Myocyte (in vitro differentiated cells): ENCODE data around the gene TMEM192. TPM values are rescaled to one million over a fixed set of nuclear protein-coding genes. Genes with fewer than 3 reads are reported as not detected.
"Not testable (repeated sequence)": the region's sequence is repeated elsewhere in the genome, so short reads cannot be mapped to it uniquely, and the experiment has no call there.

ENCODE experiments used
- DNase-seq: peaks from one replicate; pipeline ENCODE4 v3.0.0-alpha.2; 2012; ENCODE audit warnings: low read depth
- total RNA-seq: library from RNA; depleted of rRNA; stranded (reverse); fragments of >200 nt; gene quantifications from 2 replicates; pipeline ENCODE4 v1.2.3, GENCODE V29; 2014

The TMEM192 gene
- total RNA-seq, 1 donor from 2014 or later: 20.8 TPM

GRCh38 chr4:165094873-165095272 lies 17.8 kb downstream of the TMEM192 start:
- no peak for DNase-seq

GRCh38 chr4:165092187-165092586 lies 20.5 kb downstream of the TMEM192 start:
- not testable (repeated sequence) for DNase-seq

- DNase-seq: no peak
These were observed 24.3 kb downstream of the TMEM192 start for GRCh38 chr4:165088366-165088765.

GRCh38 chr4:165085946-165086345 lies 26.7 kb downstream of the TMEM192 start:
- DNase-seq: no peak

GRCh38 chr4:165084787-165085186 lies 27.9 kb downstream of the TMEM192 start:
- not testable (repeated sequence) for DNase-seq

- peak; percentile 43 for DNase-seq
These were observed 33.2 kb downstream of the TMEM192 start for GRCh38 chr4:165079476-165079875.

GRCh38 chr4:165077034-165077578 lies 35.6 kb downstream of the TMEM192 start:
- DNase-seq: no peak

- not testable (repeated sequence) for DNase-seq
These were observed 39.3 kb downstream of the TMEM192 start for GRCh38 chr4:165073346-165073745.

GRCh38 chr4:165070560-165070959 lies 42.1 kb downstream of the TMEM192 start:
- no peak for DNase-seq

- DNase-seq: peak; percentile 23
These were observed 51.7 kb downstream of the TMEM192 start for GRCh38 chr4:165060938-165061337.

GRCh38 chr4:165059386-165059785 lies 53.3 kb downstream of the TMEM192 start:
- peak; percentile 43 for DNase-seq

GRCh38 chr4:165058666-165059065 lies 54.0 kb downstream of the TMEM192 start:
- DNase-seq: peak; percentile 94

GRCh38 chr4:165055601-165056000 lies 57.1 kb downstream of the TMEM192 start:
- DNase-seq: no peak

GRCh38 chr4:165053645-165054044 lies 59.0 kb downstream of the TMEM192 start, which contains the start of gene TRIM75:
Gene TRIM75, plus strand, starts transcription at chr4:165053866. Its CDS starts 5,282 bp downstream, at chr4:165059148.
- DNase-seq: no peak

GRCh38 chr4:165052627-165053026 lies 60.0 kb downstream of the TMEM192 start:
- no peak for DNase-seq

GRCh38 chr4:165048170-165048569 lies 64.5 kb downstream of the TMEM192 start:
- DNase-seq: no peak

GRCh38 chr4:165031436-165032211 lies 81.0 kb downstream of the TMEM192 start, which contains the start of gene TRIM60:
Gene TRIM60, plus strand, starts transcription at chr4:165031999. Its CDS starts 8,074 bp downstream, at chr4:165040073.
- no peak for DNase-seq

GRCh38 chr4:165027762-165028402 lies 84.8 kb downstream of the TMEM192 start:
- DNase-seq: no peak

- DNase-seq: not testable (repeated sequence)
These were observed 86.9 kb downstream of the TMEM192 start for GRCh38 chr4:165025782-165026181.
